ENCODE measurements around the gene PCBP3.

PCBP3 gene

DNA sequence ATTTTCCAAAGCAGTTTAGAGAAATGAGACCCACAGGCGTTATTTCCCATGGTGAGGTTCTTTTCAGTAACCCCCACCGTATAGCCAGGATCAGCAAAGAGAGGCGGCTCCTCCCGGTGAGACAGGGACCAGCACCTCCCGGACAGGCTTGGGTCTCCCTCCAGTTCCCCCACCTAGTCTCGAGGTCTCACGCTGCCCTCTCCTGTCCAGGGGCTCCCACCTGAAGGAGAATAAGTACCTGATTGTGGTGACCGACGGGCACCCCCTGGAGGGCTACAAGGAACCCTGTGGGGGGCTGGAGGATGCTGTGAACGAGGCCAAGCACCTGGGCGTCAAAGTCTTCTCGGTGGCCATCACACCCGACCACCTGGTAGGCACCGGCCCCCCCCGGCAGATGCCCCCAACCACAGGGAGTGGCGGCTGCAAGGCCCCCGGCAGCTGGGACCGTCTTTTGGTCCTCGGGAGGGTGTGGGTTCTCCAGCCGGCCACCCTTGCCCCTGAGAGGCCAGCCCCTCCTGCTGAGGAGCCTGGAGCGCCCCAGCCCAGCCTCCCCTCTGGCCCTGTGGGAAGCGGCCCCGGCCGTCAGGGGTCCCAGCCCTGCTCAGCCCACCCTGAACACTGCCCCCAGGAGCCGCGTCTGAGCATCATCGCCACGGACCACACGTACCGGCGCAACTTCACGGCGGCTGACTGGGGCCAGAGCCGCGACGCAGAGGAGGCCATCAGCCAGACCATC, 343.0 kb downstream of the PCBP3 start:
- DNase-seq, result no peak

DNA sequence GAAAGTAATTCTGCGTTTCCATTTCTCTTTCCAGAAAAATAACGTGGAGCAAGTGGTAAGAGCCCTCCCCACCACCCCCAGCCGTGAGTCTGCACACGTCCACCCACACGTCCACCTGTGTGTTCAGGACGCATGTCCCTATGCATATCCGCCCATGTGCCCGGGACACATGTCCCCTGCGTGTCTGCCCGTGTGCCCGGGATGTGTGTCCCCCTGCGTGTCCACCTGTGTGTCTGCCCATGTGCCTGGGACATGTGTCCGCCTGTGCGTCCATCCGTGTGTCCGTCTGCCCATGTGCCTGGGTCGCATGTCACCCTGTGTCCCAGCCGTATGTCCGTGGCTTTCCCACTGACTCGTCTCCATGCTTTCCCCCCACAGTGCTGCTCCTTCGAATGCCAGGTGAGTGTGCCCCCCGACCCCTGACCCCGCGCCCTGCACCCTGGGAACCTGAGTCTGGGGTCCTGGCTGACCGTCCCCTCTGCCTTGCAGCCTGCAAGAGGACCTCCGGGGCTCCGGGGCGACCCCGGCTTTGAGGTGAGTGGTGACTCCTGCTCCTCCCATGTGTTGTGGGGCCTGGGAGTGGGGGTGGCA, 343.7 kb downstream of the PCBP3 start:
- no peak for DNase-seq

- DNase-seq, result no peak
These were observed 345.1 kb downstream of the PCBP3 start for GRCh38 chr21:45988366-45989347.

DNA sequence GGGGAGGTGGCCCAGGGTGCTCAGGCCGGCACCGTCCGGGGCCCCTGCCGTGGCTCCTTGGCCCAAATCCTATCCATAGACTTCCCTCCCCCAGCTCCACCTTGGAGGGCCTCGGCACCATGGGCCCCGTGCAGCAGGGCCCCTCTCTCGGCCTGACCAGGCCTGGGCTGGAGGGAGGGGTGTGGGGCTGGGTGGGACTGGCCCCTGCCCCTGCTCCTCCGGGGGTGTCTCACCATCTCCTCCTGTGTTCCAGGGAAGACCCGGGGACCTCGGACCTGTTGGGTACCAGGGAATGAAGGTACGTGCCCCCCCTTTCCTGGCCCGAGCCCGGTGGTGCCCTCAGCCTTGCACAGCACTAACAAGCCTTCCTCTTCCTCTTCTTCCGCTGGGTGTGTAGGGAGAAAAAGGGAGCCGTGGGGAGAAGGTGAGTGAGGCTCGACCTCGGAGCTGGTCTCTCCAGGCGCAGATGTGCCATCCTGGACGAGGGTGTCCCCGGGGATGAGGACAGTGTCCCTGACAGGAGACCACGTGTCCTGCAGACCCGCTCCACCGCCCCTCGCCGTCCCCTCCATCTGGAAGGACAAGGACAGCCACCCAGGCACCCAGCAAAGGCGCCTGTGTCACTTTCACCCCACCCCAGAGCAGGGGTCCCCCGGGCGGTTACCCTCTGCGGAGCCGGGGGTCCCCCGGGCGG, 346.0 kb downstream of the PCBP3 start:
- no peak for DNase-seq

GRCh38 chr21:45990049-45990711, 346.7 kb downstream of the PCBP3 start:
- DNase-seq, result no peak

- no peak for DNase-seq
These were observed 347.4 kb downstream of the PCBP3 start for GRCh38 chr21:45990741-45991605.

GRCh38 chr21:45991606-45992300, 348.2 kb downstream of the PCBP3 start:
- no peak for DNase-seq

Measured in anterior cingulate cortex (tissue), 58 donors.